GM19324 (cell line): ENCODE measurements around the gene HSPG2.
"Not testable (repeated sequence)": the region's sequence is repeated elsewhere in the genome, so short reads cannot be mapped to it uniquely, and the experiment has no call there.

Experiments
- ATAC-seq: cut with Tn5 transposase; IDR thresholded peaks from one replicate; pipeline ENCODE4 v1.9.1; 2021; ENCODE audit warnings: mild to moderate bottlenecking, moderate library complexity; ENCODE audit not compliant: unreplicated experiment, low FRiP score

Gene HSPG2

GRCh38 chr1:21914880-21915640, 22.1 kb downstream of the HSPG2 start:
- ATAC-seq = no peak

- ATAC-seq = no peak
These were observed 22.7 kb downstream of the HSPG2 start for GRCh38 chr1:21914450-21914849.

- ATAC-seq = no peak
These were observed 23.3 kb downstream of the HSPG2 start for GRCh38 chr1:21913763-21914162.

GRCh38 chr1:21913258-21913657, 23.9 kb downstream of the HSPG2 start:
- ATAC-seq = no peak

- no peak for ATAC-seq
These were observed 24.9 kb downstream of the HSPG2 start for GRCh38 chr1:21912038-21912758.

- no peak for ATAC-seq
These were observed 25.7 kb downstream of the HSPG2 start for GRCh38 chr1:21911205-21912001.

- ATAC-seq = no peak
These were observed 26.4 kb downstream of the HSPG2 start for GRCh38 chr1:21910558-21911204.

GRCh38 chr1:21909787-21910503, 27.2 kb downstream of the HSPG2 start:
- ATAC-seq = no peak

- no peak for ATAC-seq
These were observed 27.8 kb downstream of the HSPG2 start for GRCh38 chr1:21909286-21909759.

- not testable (repeated sequence) for ATAC-seq
These were observed 29.2 kb downstream of the HSPG2 start for GRCh38 chr1:21907737-21908534.

GRCh38 chr1:21907079-21907418, 30.1 kb downstream of the HSPG2 start:
- no peak for ATAC-seq

GRCh38 chr1:21906173-21907078, 30.7 kb downstream of the HSPG2 start:
- ATAC-seq = no peak

GRCh38 chr1:21904704-21905520, 32.2 kb downstream of the HSPG2 start:
- ATAC-seq = no peak

GRCh38 chr1:21904454-21904703, 32.7 kb downstream of the HSPG2 start:
- no peak for ATAC-seq

- no peak for ATAC-seq
These were observed 33.3 kb downstream of the HSPG2 start for GRCh38 chr1:21903638-21904453.

- ATAC-seq = no peak
These were observed 34.8 kb downstream of the HSPG2 start for GRCh38 chr1:21902026-21903012.
